Measurements from ENCODE around the gene FSTL4. TPM values are rescaled to one million over a fixed set of nuclear protein-coding genes. Genes with fewer than 3 reads are reported as not detected.

The FSTL4 gene
- total and polyA plus RNA-seq, 2 experiments from 2014 or later: 0.47 to 0.74 TPM

DNA sequence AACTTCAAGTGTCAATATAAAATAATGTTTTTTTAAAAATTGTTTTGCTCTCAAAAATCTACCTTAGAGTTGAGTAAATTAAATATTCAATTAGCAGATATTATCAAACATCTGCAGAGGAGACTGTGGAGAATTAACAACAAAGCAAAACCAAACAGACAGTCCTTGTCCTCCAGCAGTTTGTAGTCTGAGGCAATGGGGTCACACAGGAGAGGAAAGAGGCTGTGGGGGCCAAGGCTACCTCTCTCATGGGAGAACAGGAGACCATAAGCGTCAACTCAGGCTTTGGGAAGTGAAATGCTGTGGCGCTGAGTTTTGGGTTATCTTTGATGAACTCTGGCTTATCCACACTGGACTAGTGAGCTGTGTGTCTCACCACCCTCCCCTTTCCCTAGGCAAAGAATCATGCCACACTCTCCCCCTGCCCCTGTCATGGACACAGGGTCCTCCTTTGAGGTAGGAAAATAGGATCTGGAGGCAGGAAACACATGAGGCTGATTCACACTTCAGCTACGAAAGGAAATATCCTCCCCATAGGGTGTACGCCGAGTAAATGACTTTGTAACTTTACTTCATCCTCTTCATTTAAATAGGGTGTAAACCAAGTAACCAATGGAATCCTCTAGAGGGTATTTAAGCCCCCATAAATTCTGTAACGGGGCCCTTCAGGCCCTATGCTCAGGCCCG, 152.7 kb downstream of the FSTL4 start:
- no peaks in the 10 kb centered on the region for H3K36me3 ChIP-seq (replicated peaks; ENCODE audit: insufficient read depth, low read depth)
- TF ChIP-seq EZH2phosphoT487 (IDR thresholded peaks at IDR 0.05; ENCODE audit: low read depth, severe bottlenecking, unreplicated experiment): no peak
- no peak for TF ChIP-seq EZH2 (IDR thresholded peaks at IDR 0.05; ENCODE audit: borderline replicate concordance)
- TF ChIP-seq, protein P1, sequence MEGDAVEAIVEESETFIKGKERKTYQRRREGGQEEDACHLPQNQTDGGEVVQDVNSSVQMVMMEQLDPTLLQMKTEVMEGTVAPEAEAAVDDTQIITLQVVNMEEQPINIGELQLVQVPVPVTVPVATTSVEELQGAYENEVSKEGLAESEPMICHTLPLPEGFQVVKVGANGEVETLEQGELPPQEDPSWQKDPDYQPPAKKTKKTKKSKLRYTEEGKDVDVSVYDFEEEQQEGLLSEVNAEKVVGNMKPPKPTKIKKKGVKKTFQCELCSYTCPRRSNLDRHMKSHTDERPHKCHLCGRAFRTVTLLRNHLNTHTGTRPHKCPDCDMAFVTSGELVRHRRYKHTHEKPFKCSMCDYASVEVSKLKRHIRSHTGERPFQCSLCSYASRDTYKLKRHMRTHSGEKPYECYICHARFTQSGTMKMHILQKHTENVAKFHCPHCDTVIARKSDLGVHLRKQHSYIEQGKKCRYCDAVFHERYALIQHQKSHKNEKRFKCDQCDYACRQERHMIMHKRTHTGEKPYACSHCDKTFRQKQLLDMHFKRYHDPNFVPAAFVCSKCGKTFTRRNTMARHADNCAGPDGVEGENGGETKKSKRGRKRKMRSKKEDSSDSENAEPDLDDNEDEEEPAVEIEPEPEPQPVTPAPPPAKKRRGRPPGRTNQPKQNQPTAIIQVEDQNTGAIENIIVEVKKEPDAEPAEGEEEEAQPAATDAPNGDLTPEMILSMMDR (IDR thresholded peaks at IDR 0.05; ENCODE audit: poor library complexity): no peak
- H4K20me1 ChIP-seq (ENCODE audit: insufficient read depth, poor library complexity, severe bottlenecking): no peaks in the 10 kb centered on the region
- H3K4me2 ChIP-seq: no peak overlapping the region
- H3K79me2 ChIP-seq: no peaks in the 10 kb centered on the region
- H3K27me3 ChIP-seq: no peaks in the 10 kb centered on the region
- 89% methylated on average over 7 of the region's 7 CpGs for WGBS (ENCODE audit: low lambda C conversion rate, missing lambda C conversion rate)
- H3K27ac ChIP-seq: no peak overlapping the region
- no peak overlapping the region for H3K4me3 ChIP-seq
- H3K4me1 ChIP-seq (ENCODE audit: insufficient read depth): peaks cover 6% of the 10 kb centered on the region
- no peak for DNase-seq (ENCODE audit: low spot score)
- no peaks in the 10 kb centered on the region for H3K9me3 ChIP-seq (ENCODE audit: low read depth)
- H3K9me2 ChIP-seq (replicated peaks; ENCODE audit: insufficient read depth): no peaks in the 10 kb centered on the region
- H2AFZ ChIP-seq: no peak overlapping the region

DNA sequence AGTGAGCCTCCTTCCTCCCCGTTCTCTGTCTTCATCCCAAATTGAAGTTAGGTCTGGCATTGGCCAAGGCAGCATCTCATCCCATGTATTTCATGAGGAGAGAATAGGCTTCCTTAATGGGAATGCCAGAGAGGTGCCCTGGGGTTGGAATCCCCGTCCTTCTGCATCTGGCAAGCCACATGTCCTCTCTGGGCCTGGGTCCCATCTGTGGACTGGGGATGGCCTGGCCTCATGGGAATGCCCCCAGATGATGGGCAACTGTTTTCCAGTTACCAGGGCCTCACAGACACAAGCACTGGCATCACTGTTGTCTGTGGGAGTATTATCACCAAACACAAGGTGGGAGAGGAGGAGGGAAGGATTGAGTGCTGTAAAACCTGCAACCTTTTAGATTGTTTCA, 153.9 kb downstream of the FSTL4 start:
- H3K9me2 ChIP-seq (replicated peaks; ENCODE audit: insufficient read depth): no peaks in the 10 kb centered on the region
- no peak overlapping the region for H3K4me2 ChIP-seq
- no peaks in the 10 kb centered on the region for H3K27me3 ChIP-seq
- no peak for DNase-seq (ENCODE audit: low spot score)
- peaks cover 6% of the 10 kb centered on the region for H3K4me1 ChIP-seq (ENCODE audit: insufficient read depth)
- 93% methylated on average over 2 of the region's 2 CpGs for WGBS (ENCODE audit: low lambda C conversion rate, missing lambda C conversion rate)
- H3K79me2 ChIP-seq: no peaks in the 10 kb centered on the region
- H3K36me3 ChIP-seq (replicated peaks; ENCODE audit: insufficient read depth, low read depth): no peaks in the 10 kb centered on the region
- no peak overlapping the region for H3K27ac ChIP-seq
- H3K9me3 ChIP-seq (ENCODE audit: low read depth): no peaks in the 10 kb centered on the region
- H2AFZ ChIP-seq: no peak overlapping the region
- H4K20me1 ChIP-seq (ENCODE audit: insufficient read depth, poor library complexity, severe bottlenecking): no peaks in the 10 kb centered on the region
- TF ChIP-seq, protein P1 (IDR thresholded peaks at IDR 0.05; ENCODE audit: poor library complexity): no peak
- TF ChIP-seq EZH2phosphoT487 (IDR thresholded peaks at IDR 0.05; ENCODE audit: low read depth, severe bottlenecking, unreplicated experiment): no peak
- TF ChIP-seq EZH2 (IDR thresholded peaks at IDR 0.05; ENCODE audit: borderline replicate concordance): no peak
- H3K4me3 ChIP-seq: no peak overlapping the region

DNA sequence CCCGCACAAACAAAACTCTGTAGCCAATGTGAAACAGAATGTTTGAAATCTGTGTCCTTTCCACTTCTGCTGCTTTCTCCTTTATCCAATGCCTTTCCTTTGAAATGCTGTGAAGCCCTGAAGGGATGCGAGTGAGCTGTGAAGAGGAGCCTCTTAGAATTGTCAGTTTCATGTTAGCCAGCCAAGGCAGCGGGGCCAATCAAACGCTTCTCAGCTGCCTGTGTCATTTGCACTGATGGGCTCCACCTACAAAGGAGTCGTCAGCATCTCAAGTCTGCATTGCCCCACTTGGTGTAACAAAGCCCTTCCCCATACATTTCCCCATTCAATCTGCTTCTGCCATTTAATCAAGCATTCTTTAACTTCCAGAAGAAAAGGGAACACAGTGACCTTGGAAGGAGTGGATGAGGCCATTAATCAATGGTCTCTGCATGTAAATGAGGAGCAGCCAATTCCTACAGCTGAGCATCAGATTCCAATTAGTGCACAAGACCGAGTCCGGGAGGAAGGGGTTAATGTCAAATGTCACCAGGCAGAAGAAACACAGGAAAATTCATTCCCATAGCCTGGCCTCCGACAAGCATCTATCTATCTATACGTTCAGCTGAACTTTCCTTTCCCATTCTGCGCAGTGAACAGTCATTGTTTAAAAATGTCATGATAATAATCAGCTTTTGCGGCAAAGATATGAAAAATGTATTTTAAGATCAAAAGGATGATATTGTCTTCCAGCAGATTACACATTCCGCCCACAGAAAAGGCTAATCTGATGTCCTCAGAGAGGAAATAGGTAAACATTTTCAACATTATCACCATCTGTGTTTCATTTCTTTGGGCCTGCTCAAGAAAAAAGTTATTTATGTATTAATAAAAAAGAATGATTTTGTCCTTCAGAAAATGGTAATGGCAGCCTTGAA, 154.6 kb downstream of the FSTL4 start:
- H3K79me2 ChIP-seq: no peaks in the 10 kb centered on the region
- no peaks in the 10 kb centered on the region for H3K9me2 ChIP-seq (replicated peaks; ENCODE audit: insufficient read depth)
- no peak overlapping the region for H2AFZ ChIP-seq
- no peak overlapping the region for H3K4me3 ChIP-seq
- no peak overlapping the region for H3K27ac ChIP-seq
- no peaks in the 10 kb centered on the region for H3K36me3 ChIP-seq (replicated peaks; ENCODE audit: insufficient read depth, low read depth)
- H3K4me2 ChIP-seq: peak overlapping the region; percentile 2
- no peaks in the 10 kb centered on the region for H4K20me1 ChIP-seq (ENCODE audit: insufficient read depth, poor library complexity, severe bottlenecking)
- peaks cover 6% of the 10 kb centered on the region for H3K4me1 ChIP-seq (ENCODE audit: insufficient read depth)
- TF ChIP-seq EZH2 (IDR thresholded peaks at IDR 0.05; ENCODE audit: borderline replicate concordance): no peak
- TF ChIP-seq EZH2phosphoT487 (IDR thresholded peaks at IDR 0.05; ENCODE audit: low read depth, severe bottlenecking, unreplicated experiment): no peak
- TF ChIP-seq, protein P1 (IDR thresholded peaks at IDR 0.05; ENCODE audit: poor library complexity): no peak
- H3K27me3 ChIP-seq: no peaks in the 10 kb centered on the region
- no peak for DNase-seq (ENCODE audit: low spot score)
- no peaks in the 10 kb centered on the region for H3K9me3 ChIP-seq (ENCODE audit: low read depth)
- WGBS (ENCODE audit: low lambda C conversion rate, missing lambda C conversion rate): 60% methylated on average over 12 of the region's 12 CpGs
